Fibroblast of gingiva (primary cell): ENCODE measurements around the gene BORCS6.
A peak's percentile ranks its signal among the peaks of the same experiment; 100 is the strongest.

Source experiments
- DNase-seq: peaks from one replicate; pipeline ENCODE4 v3.0.0-alpha.2; 2011; ENCODE audit warnings: low read depth

The BORCS6 gene

DNA sequence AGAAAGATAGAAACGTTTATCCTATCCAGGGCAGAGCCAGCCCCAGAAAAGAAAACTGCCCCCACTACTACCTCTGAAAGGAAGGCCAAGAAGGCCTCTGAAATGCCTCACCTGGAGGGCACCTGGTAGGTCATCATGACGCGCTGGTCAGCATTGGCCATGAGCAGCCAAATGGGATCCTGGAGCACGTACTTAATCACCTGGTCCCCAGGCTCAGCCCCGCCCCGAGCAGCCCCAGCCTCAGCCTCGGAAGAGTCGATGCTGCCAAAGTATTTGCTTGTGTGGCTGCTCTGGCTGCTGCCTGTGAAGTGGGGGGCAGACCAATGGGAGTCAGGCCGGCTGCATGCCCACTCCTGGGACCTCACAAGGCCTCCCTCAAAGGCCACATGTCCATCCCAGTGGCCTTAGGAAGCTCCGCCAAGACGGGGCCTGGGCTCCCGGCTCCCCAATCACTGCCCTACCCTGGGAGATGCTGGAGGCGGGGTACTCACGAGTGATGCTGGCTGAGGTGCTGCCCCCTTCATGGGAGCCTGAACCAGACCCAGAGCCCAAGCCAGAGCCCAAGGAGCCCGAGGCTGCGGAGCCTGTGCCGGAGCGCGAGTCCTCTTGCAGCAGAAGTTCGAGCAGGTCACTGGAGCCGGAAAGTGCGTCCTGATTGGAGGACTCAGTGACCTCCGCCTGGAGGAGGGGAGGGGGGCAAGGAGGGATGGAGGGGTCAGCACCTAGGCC, 47.7 kb downstream of the BORCS6 start:
- no peak for DNase-seq

DNA sequence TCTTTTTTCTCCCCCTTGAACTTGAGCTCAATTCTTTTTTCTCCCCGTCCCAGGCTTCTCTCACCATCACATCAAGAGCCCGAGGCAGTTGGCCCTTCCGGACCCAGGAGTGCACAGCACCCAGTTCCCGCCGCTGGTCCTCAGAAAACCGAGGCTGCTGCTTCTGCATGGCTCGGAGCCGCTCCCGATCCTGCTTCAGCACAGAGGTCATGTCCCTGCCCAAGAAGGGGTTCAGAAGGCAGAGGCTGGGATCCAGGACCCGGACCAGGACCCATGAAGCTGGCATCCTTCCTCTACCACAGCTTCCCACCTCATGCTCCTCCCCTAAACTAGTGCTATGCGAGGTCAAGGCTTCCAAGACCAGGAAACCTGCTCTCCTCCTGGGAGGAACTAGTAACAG, 48.2 kb downstream of the BORCS6 start:
- DNase-seq, result no peak

GRCh38 chr17:8141045-8141444, 48.9 kb downstream of the BORCS6 start:
- DNase-seq, result no peak

DNA sequence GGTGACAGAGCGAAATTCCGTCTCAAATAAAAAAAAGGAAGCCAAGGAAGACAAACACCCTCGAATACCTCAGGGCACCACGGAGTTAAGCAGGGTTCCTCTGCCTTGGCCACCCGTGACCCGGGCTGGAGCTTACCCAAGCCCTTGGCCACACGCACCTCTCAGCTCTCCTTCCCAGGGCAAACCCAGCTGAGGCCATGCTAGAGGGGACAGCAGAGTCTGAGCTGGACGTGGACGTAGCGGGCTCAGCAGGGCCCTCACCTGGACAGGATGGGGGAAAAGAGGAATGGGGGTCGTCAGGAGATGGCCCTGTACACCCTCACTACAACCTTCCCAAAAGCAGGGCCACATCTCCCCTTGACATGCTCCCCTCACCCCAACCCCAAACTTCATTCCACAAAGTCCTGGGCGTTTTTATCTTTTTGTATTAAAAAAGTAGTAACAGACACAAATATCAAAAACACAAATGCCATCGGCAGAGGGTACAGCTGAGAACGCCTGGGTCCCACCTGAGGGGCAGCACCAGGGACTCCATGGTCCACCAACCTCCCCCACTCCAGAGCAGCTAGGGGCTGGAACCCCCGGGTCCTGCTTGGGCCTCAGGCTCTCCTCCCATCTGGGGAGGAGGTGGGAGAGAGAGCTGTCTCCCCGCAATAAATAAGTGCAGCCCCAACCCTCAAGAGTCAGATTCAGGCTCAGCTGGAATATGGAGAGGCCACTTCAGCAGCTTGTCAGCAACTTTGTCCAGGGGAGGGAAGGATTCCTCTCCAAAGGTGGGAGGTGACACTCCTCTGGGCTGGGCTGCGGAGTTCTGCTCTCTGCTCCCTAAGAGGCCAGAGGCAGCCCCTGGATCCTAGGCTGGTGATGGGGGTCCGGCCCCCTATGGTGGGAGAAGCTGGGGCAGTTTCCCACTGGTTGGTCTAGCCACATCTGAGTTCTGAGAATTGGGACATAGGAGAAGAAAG, 49.6 kb downstream of the BORCS6 start:
- no peak for DNase-seq

GRCh38 chr17:8138672-8139371, 51.2 kb downstream of the BORCS6 start:
- DNase-seq, result peak; percentile 96

DNA sequence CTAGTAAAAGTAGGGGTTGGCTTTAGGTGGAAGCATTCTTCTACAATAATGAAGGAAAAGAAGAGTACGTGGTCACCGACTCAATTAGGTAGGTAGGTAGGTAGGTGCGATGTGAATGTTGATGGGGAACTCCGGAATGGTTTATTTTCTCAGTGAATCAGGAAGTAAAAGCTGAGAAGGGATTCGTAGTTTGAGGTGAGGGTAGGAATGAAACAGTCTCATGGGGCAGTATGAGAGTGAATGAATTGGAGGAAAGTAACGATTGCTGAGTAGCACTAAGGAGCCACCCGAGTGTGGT, 51.7 kb downstream of the BORCS6 start:
- DNase-seq, result no peak
